Keratinocyte (primary cell): Measurements from ENCODE around the gene CFAP45.

Source experiments
- EZH2 ChIP-seq: IDR thresholded peaks from one replicate; pipeline ENCODE4 v1.6.1; 2012; ENCODE audit warnings: inconsistent platforms, mild to moderate bottlenecking, low read length, moderate library complexity
- TF ChIP-seq, protein P1 (sequence below), 3 experiments: IDR thresholded peaks in 1 of 3; conservative IDR thresholded peaks in 1 of 3; optimal IDR thresholded peaks in 1 of 3; 2 replicates in 2 of 3; 3 replicates in 1 of 3; pipeline versions ENCODE3 to v1.5.1; 2011; ENCODE audit warnings: low read length in 3 of 3, mild to moderate bottlenecking in 3 of 3, moderate library complexity in 2 of 3, control low read depth in 1 of 3, inconsistent platforms in 1 of 3; ENCODE audit not compliant: insufficient read depth in 2 of 3; ENCODE audit errors: extremely low read depth in 1 of 3

DNA sequence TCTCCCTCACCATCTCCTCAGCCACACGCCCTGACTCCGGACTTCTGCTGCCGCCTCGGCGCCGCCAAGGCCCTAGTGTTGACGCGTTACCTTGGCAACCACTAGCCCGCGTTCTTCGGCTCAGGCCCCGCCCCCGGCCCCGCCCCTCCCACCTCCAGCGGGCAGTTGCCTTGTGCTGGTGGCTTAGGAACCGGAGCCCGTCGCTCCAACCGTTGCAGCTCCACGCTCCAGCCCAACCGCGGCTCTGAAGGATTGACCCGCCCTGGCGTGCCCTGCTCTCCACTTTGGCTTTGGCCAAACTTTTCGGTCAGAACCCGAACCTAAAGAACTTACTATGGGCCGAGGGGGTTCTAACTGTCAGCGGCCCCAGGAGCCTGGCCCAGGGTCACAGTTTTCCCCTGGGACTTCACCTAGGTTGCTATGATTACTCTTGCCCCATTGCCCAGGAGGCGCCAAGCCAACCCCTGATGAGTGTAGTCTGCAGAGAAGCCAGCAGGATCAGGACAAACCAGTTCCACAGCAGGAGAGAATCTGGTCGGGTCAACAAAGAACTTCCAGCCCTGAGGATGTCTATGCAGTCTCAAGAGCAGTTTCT is at the start of gene CFAP45:
- TF ChIP-seq, protein P1, sequence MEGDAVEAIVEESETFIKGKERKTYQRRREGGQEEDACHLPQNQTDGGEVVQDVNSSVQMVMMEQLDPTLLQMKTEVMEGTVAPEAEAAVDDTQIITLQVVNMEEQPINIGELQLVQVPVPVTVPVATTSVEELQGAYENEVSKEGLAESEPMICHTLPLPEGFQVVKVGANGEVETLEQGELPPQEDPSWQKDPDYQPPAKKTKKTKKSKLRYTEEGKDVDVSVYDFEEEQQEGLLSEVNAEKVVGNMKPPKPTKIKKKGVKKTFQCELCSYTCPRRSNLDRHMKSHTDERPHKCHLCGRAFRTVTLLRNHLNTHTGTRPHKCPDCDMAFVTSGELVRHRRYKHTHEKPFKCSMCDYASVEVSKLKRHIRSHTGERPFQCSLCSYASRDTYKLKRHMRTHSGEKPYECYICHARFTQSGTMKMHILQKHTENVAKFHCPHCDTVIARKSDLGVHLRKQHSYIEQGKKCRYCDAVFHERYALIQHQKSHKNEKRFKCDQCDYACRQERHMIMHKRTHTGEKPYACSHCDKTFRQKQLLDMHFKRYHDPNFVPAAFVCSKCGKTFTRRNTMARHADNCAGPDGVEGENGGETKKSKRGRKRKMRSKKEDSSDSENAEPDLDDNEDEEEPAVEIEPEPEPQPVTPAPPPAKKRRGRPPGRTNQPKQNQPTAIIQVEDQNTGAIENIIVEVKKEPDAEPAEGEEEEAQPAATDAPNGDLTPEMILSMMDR (optimal IDR thresholded peaks at IDR 0.05 in 1 of 3, IDR thresholded peaks at IDR 0.05 in 1 of 3, conservative IDR thresholded peaks at IDR 0.05 in 1 of 3; ENCODE audit: extremely low read depth in 1 of 3, insufficient read depth in 2 of 3, low read length in 3 of 3): no peak
- no peak for TF ChIP-seq EZH2
